ENCODE measurements around the gene DDX51.
"Not testable (repeated sequence)": the region's sequence is repeated elsewhere in the genome, so short reads cannot be mapped to it uniquely, and the experiment has no call there.

The DDX51 gene

GRCh38 chr12:132141976-132142678, 2.0 kb downstream of the DDX51 start:
- DNase-seq, result no peak

GRCh38 chr12:132140918-132141841, 2.9 kb downstream of the DDX51 start:
- no peak for DNase-seq

GRCh38 chr12:132140501-132140900, 3.6 kb downstream of the DDX51 start:
- DNase-seq, result no peak

- no peak for DNase-seq
Measured at GRCh38 chr12:132139912-132140311, 4.2 kb downstream of the DDX51 start.

GRCh38 chr12:132138941-132139871, 4.9 kb downstream of the DDX51 start:
- DNase-seq, result no peak

- DNase-seq, result no peak
Measured at GRCh38 chr12:132137483-132138125, 6.5 kb downstream of the DDX51 start.

GRCh38 chr12:132136226-132136625, 7.9 kb downstream of the DDX51 start:
- DNase-seq, result not testable (repeated sequence)

GRCh38 chr12:132134653-132135183, 9.4 kb downstream of the DDX51 start:
- not testable (repeated sequence) for DNase-seq

- no peak for DNase-seq
Measured at GRCh38 chr12:132133952-132134652, 10.0 kb downstream of the DDX51 start.

GRCh38 chr12:132132609-132133430, 11.3 kb downstream of the DDX51 start:
- DNase-seq, result no peak

GRCh38 chr12:132131952-132132351, 12.2 kb downstream of the DDX51 start:
- peak in 4 of 58 donors; percentile 6 to 23 (median 21) for DNase-seq

GRCh38 chr12:132131229-132131628, 12.9 kb downstream of the DDX51 start:
- no peak for DNase-seq

GRCh38 chr12:132130690-132131089, 13.4 kb downstream of the DDX51 start:
- no peak for DNase-seq

- DNase-seq, result no peak
Measured at GRCh38 chr12:132129007-132129406, 15.1 kb downstream of the DDX51 start.

- no peak for DNase-seq
Measured at GRCh38 chr12:132127041-132127440, 17.1 kb downstream of the DDX51 start.

GRCh38 chr12:132125736-132126135, 18.4 kb downstream of the DDX51 start:
- DNase-seq, result no peak

GRCh38 chr12:132124766-132125425, 19.2 kb downstream of the DDX51 start:
- no peak for DNase-seq
